Fibroblast of lung (primary cell): ENCODE results near the gene MNAT1. TPM values are rescaled to one million over a fixed set of nuclear protein-coding genes. Genes with fewer than 3 reads are reported as not detected.
"Not testable (repeated sequence)": the region's sequence is repeated elsewhere in the genome, so short reads cannot be mapped to it uniquely, and the experiment has no call there.

Experiments used
- DNase-seq, 2 donors: peaks; one replicate each; pipeline versions ENCODE4 v3.0.0 to v3.0.0-alpha.2; 2010; ENCODE audit warnings: low read depth in 2 of 2
- H2AFZ ChIP-seq: 2 replicates; pipeline ENCODE4 v1.5.1; 2012; ENCODE audit warnings: low read length, control low read depth, inconsistent platforms
- H3K27ac ChIP-seq: 2 replicates; pipeline ENCODE4 v1.5.1; 2011; ENCODE audit warnings: low read length, control low read depth; ENCODE audit not compliant: insufficient read depth
- H3K27me3 ChIP-seq: 2 replicates; pipeline ENCODE4 v1.5.1; 2011; ENCODE audit warnings: mild to moderate bottlenecking, low read length; ENCODE audit not compliant: control insufficient read depth, insufficient read depth
- H3K36me3 ChIP-seq: 2 replicates; pipeline ENCODE4 v1.5.1; 2011; ENCODE audit warnings: low read length; ENCODE audit not compliant: control insufficient read depth, insufficient read depth
- H3K4me1 ChIP-seq: 2 replicates; pipeline ENCODE4 v1.5.1; 2011; ENCODE audit warnings: low read length; ENCODE audit not compliant: control insufficient read depth, insufficient read depth; ENCODE audit errors: extremely low read depth
- H3K4me2 ChIP-seq: 2 replicates; pipeline ENCODE4 v1.5.1; 2011; ENCODE audit warnings: low read length, control low read depth; ENCODE audit not compliant: insufficient read depth; ENCODE audit errors: extremely low read depth
- H3K4me3 ChIP-seq, 4 experiments: fragments of 200-600 bp in 1 of 4; sonication (generic) in 1 of 4; replicated peaks in 1 of 4; 2 replicates each; pipeline ENCODE4 v1.5.1; 2011 to 2016; ENCODE audit warnings: low read length in 4 of 4, low read depth in 3 of 4, mild to moderate bottlenecking in 3 of 4, control low read depth in 2 of 4, inconsistent platforms in 1 of 4, mixed read lengths in 1 of 4; ENCODE audit not compliant: insufficient read depth in 1 of 4; ENCODE audit errors: control extremely low read depth in 1 of 4
- H3K79me2 ChIP-seq: 2 replicates; pipeline ENCODE4 v1.5.1; 2012; ENCODE audit warnings: mild to moderate bottlenecking, low read length, inconsistent platforms; ENCODE audit not compliant: control insufficient read depth, insufficient read depth
- H3K9ac ChIP-seq: 2 replicates; pipeline ENCODE4 v1.5.1; 2011; ENCODE audit warnings: mild to moderate bottlenecking, low read length, control low read depth; ENCODE audit not compliant: insufficient read depth
- H3K9me3 ChIP-seq: 2 replicates; pipeline ENCODE4 v1.5.1; 2012; ENCODE audit warnings: low read depth, low read length; ENCODE audit not compliant: control insufficient read depth, insufficient read depth
- H4K20me1 ChIP-seq: 2 replicates; pipeline ENCODE4 v1.5.1; 2011; ENCODE audit warnings: low read length; ENCODE audit not compliant: control insufficient read depth, insufficient read depth; ENCODE audit errors: extremely low read depth
- CTCF ChIP-seq, 2 donors: IDR thresholded peaks in 1 of 2; conservative IDR thresholded peaks in 1 of 2; 1 replicate in 1 of 2; 2 replicates in 1 of 2; pipeline ENCODE4 v1.5.1; 2011 to 2012; ENCODE audit warnings: low read length in 2 of 2, control low read depth in 1 of 2, inconsistent platforms in 1 of 2, low read depth in 1 of 2, mild to moderate bottlenecking in 1 of 2
- EZH2 ChIP-seq: IDR thresholded peaks from 2 replicates; pipeline ENCODE4 v1.5.1; 2012; ENCODE audit warnings: low read length, control low read depth, mild to moderate bottlenecking; ENCODE audit errors: missing control alignments
- polyA plus RNA-seq, 2 donors: library from polyadenylated mRNA; depleted of rRNA in 1 of 2; stranded (reverse) in 1 of 2; unstranded in 1 of 2; fragments of >200 nt; gene quantifications; 2 replicates each; pipeline ENCODE4 v1.2.1, GENCODE V29; 2011 to 2012; ENCODE audit warnings: missing spikeins in 1 of 2
- total RNA-seq: library from RNA; depleted of rRNA; stranded (reverse); fragments of >200 nt; gene quantifications from 2 replicates; pipeline ENCODE4 v1.2.1, GENCODE V29; 2014

Gene MNAT1
- total and polyA plus RNA-seq, 2 donors (not counting 1 experiment from before 2014, with no cell fraction given): 48.2 to 58.5 TPM

- H3K27ac ChIP-seq: no peak overlapping the region
- H3K9me3 ChIP-seq: no peaks in the 10 kb centered on the region
- no peak overlapping the region for H3K4me3 ChIP-seq
- H3K79me2 ChIP-seq: peaks cover 22% of the 10 kb centered on the region
- TF ChIP-seq CTCF (conservative IDR thresholded peaks at IDR 0.05 in 1 of 2, IDR thresholded peaks at IDR 0.05 in 1 of 2; ENCODE audit: low read depth in 1 of 2, low read length in 2 of 2) (no peak), EZH2 (no peak)
- no peaks in the 10 kb centered on the region for H3K36me3 ChIP-seq
- H2AFZ ChIP-seq: no peak overlapping the region
- DNase-seq: no peak
- H4K20me1 ChIP-seq: no peaks in the 10 kb centered on the region
- H3K27me3 ChIP-seq: no peaks in the 10 kb centered on the region
- H3K9ac ChIP-seq: no peak overlapping the region
- H3K4me1 ChIP-seq: peaks cover 9% of the 10 kb centered on the region
- no peak overlapping the region for H3K4me2 ChIP-seq
These were observed 39.0 kb downstream of the MNAT1 start for GRCh38 chr14:60773558-60773957.

GRCh38 chr14:60775296-60775695, 40.7 kb downstream of the MNAT1 start:
- Histone ChIP-seq H3K4me2 (no peak overlapping the region), H3K9ac (no peak overlapping the region), H3K27me3 (no peaks in the 10 kb centered on the region), H3K36me3 (no peaks in the 10 kb centered on the region), H3K79me2 (peaks cover 28% of the 10 kb centered on the region), H3K27ac (no peak overlapping the region), H4K20me1 (no peaks in the 10 kb centered on the region), H2AFZ (no peak overlapping the region), H3K4me1 (peaks cover 11% of the 10 kb centered on the region), H3K4me3 (no peak overlapping the region), H3K9me3 (no peaks in the 10 kb centered on the region)
- TF ChIP-seq CTCF (conservative IDR thresholded peaks at IDR 0.05 in 1 of 2, IDR thresholded peaks at IDR 0.05 in 1 of 2; ENCODE audit: low read depth in 1 of 2, low read length in 2 of 2) (no peak), EZH2 (no peak)
- DNase-seq: peak; percentile 27 to 89

GRCh38 chr14:60777856-60778578, 43.5 kb downstream of the MNAT1 start:
- Histone ChIP-seq H2AFZ (no peak overlapping the region), H3K4me3 (no peak overlapping the region), H3K4me2 (peak overlapping the region; percentile 53), H3K27me3 (no peaks in the 10 kb centered on the region), H3K27ac (peak overlapping the region; percentile 4), H4K20me1 (no peaks in the 10 kb centered on the region), H3K9me3 (no peaks in the 10 kb centered on the region), H3K79me2 (peaks cover 26% of the 10 kb centered on the region), H3K4me1 (peaks cover 11% of the 10 kb centered on the region), H3K9ac (no peak overlapping the region), H3K36me3 (no peaks in the 10 kb centered on the region)
- DNase-seq: peak; percentile 84 to 97
- TF ChIP-seq EZH2 (no peak), CTCF (conservative IDR thresholded peaks at IDR 0.05 in 1 of 2, IDR thresholded peaks at IDR 0.05 in 1 of 2; ENCODE audit: low read depth in 1 of 2, low read length in 2 of 2) (no peak)

- H3K79me2 ChIP-seq: peaks cover 21% of the 10 kb centered on the region
- H3K4me2 ChIP-seq, H3K27me3 ChIP-seq, H3K9ac ChIP-seq, H4K20me1 ChIP-seq, H3K27ac ChIP-seq, H3K9me3 ChIP-seq, H2AFZ ChIP-seq, DNase-seq, H3K4me1 ChIP-seq, H3K36me3 ChIP-seq, H3K4me3 ChIP-seq: not testable (repeated sequence)
These were observed 45.4 kb downstream of the MNAT1 start for GRCh38 chr14:60779745-60780514.
